Activated effector memory CD4-positive, alpha-beta T cell treated with Interleukin-2 at 50 U/mL for 16 hours (primary cell): Measurements from ENCODE around the gene CDKN1A.
"Not testable (repeated sequence)": the region's sequence is repeated elsewhere in the genome, so short reads cannot be mapped to it uniquely, and the experiment has no call there.

Experiments
- DNase-seq: peaks from one replicate; pipeline ENCODE4 v3.0.0-alpha.2; 2020

The CDKN1A gene

DNA sequence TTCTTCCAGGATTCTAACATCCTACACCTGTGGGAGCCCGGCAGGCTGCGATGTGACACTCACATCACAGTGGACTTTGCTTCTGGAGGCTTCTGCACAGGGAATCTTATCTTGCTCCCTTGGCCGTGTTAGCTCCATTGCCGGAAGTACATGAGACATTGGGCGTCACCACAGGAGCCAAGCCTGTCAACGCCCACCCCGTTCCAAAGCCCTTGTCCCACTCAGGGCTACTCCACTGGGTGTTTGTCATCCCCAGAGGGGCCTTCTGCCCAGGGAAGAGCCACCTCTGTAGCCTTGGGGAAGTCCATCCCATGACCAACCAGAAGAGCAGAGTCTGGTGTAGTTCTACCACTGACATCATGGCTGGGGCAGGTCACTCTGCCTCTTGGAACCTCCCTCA is 20.8 kb downstream of the CDKN1A start:
- DNase-seq: no peak

GRCh38 chr6:36700071-36700812 is 21.7 kb downstream of the CDKN1A start:
- DNase-seq: no peak

DNA sequence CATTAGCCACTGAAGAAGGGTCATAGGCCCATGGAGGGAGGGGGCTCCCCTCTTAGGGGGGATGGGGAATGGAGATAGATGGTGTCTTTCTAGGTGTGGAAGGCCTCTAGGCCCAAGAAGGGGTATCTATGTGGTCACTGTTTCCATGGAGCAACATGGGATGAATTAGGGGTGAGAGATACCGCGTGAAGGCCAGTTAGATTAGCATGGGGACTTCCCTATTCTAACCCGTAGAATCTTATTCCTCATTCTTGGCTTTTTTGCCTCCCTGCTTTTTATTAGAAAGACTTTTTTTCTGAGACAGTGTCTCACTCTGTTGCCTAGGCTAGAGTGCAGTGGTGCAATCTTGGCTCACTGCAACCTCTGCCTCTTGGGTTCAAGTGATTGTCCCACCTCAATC is 22.3 kb downstream of the CDKN1A start:
- DNase-seq: no peak

DNA sequence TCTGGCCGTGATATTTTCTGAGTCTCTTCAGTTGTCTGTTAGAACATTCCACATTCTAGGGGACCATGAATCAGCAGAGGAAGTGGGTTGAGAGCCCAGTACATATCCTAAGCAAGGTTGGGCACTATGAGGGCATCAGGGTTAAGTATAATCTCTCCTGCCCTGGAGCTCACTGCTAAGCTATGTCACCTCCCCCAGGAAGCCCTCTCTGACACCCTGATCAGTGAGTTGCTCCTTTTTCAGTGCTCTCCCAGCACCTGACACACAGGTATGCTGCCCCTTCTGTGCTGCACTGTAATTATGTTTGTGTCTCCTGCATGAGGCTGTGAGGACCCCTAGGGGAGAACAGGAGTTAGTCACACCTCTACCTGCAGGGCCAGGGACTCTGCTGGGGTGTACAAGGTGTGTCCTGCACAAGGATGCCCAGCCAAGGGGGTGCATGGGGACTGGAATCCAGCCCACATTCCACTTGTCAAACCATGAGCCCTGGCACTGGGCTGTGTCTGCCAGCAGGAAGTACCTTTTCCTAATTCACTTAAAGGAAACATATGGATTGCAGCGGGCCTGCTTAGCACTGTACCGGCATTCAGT is 23.0 kb downstream of the CDKN1A start:
- DNase-seq: no peak

- no peak for DNase-seq
Measured at GRCh38 chr6:36702656-36703055, 24.1 kb downstream of the CDKN1A start.

GRCh38 chr6:36703081-36703606 is 24.6 kb downstream of the CDKN1A start:
- DNase-seq: no peak

DNA sequence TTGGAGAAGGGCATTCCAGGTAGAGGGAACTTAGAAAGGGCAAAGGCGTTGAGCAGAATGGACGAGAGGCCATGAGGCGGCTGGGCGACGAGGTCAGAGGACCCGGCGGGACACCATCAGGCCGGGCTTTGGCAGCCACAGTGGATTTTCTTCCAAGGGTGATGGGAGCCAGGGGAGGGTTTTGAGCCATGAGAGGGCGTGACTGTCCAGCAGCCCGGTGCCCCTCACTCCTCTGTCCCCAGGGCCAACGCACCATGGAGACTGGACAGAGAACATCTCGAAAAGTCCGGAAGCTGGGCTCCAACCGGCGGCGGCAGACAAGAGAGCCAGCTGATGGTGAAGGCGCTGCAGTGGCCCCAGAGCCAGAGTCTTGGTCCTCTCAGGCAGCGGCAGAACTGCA is 25.5 kb downstream of the CDKN1A start:
- no peak for DNase-seq

GRCh38 chr6:36704961-36705577 is 26.6 kb downstream of the CDKN1A start:
- DNase-seq: not testable (repeated sequence)

DNA sequence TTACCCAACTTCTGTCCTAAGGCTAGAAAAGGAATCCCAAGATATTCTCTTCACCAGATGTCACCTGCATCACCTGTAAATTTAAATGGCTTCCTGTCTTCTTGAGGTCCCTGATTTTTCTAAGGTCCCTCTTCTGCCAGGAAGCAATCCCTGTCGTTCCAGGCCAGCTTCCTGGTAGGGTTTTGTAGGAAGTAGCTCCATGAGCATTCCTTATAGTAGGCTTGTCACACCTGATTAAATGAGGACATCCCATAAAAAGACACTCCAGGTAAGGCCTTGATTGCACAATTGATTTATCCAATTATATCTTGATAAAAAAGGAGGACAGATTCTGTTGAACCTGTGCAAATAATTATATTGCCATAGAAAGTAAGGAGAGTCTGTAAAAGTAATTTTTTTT is 27.8 kb downstream of the CDKN1A start:
- DNase-seq: no peak

GRCh38 chr6:36712816-36713215 is 34.3 kb downstream of the CDKN1A start:
- DNase-seq: no peak

GRCh38 chr6:36713846-36714245 is 35.3 kb downstream of the CDKN1A start:
- no peak for DNase-seq

DNA sequence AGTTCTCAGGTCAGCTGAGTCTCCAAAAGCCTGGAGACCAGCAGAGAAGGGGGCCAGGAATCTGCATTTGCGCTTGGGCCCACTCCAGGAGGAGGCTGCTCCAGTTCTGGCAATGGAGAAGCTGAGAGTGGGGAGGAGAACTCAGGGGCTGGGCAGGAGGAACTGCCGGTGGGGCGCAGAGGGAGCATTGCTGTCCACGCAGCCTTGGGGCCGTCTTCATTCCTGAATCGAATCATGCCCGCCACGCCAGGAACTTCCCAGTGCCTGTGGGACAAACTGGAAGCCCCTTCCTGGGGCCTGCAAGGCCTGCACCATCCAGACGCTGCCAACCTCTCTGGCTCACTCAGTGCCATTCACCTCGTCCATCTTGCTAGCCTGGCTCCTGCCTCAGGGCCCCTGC is 36.0 kb downstream of the CDKN1A start:
- no peak for DNase-seq

GRCh38 chr6:36715469-36715868 is 37.0 kb downstream of the CDKN1A start:
- DNase-seq: no peak

DNA sequence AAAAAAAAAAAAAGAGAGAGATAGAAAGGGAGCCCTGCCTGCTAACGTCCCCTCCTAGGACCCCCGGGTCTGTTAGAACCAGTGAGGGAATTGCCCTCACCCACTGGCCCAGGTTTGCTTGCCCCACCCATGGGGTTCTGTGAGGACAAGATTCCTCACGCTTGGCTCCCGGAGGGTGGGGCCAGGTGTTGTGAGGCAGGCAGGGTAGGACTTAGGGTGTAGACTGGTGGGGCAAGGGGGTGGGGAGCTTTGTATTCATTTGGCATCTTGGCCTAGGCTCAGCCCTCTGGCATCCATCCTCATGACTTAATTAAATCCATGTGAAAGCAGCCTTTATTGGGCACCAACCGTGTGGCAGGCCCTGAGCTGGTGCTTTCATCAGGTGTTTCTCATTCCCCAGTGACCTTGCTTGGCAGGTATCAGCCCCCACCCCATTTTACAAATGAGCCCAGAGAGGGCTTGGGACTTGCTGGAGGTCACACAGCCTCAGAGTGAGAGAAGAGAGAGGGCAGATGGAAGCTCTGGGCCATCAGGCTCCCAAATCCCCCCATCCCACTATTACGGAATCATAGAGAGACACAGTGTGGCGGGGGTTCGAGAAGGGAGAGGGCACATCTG is 38.1 kb downstream of the CDKN1A start:
- DNase-seq: no peak

GRCh38 chr6:36717231-36717825 is 38.8 kb downstream of the CDKN1A start:
- no peak for DNase-seq

DNA sequence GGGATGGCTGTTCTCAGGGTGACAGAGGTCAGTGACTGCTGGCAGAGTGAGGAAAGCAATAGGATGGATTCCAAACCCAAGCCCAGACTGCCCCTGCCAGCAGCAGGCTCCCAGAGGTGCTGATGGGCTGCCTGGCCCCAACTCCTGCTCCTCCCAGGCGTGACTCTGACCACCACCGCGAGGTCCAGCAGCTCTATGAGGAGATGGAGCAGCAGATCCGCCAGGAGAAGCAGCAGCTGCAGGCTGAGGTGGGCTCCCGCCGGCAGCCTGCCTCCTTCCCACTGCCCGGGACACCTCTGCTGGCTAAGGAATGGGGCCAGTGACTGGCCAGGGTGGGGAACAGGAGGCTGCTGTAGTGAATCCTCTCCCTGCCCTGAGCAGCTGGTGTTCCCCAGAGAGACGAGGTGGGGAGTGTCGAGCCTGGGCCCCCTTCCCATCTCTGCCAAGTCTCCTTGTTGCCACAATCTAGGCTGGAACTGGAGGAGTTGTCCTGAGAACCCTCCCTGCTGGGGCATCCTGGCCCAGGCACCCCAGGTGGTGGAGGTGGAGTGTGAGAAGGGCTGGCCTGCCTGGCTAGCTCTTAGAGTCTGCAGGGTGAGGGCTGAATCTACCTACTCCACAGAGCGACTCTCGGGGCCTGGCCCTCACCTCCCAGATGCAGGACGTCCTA is 39.5 kb downstream of the CDKN1A start:
- DNase-seq: no peak

DNA sequence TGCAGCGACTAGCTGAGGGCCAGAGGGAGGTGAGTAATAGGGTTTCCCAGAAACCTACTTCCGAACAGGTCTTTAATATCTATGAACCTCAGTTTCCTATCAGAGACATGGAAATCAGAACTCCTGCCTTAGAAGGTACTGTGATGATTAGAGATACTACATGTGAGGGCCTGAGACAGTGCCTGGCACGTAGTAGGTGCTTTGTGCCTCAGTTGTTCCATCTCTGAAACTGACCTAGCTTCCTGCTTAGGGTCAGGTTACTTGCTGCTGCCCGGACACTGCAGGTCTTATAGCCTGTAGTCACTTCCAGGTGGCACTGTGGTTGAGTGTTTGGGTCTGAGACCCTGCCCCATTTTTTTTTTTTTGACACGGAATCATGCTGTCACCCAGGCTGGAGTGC is 40.0 kb downstream of the CDKN1A start:
- no peak for DNase-seq

DNA sequence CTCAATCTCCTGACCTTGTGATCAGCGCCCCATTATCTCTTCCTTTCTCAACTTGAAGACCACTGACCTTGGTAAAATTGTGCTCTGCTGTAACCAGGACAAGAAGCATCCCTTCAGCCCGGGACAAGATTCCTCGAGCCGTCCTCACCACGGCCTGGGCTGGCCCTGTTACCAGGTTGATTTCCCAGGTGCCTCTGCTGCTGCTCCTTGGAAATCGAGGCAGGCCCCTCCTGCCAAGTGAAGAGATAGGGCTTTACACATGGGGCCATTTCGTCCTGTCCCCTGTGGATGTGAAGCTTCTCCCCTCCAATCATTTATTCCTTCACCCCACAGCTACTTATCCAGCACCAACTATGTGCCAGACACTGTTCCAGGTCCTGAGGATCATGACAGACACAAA is 40.6 kb downstream of the CDKN1A start:
- no peak for DNase-seq

- DNase-seq: no peak
Measured at GRCh38 chr6:36720251-36721141, 42.0 kb downstream of the CDKN1A start.

GRCh38 chr6:36721369-36722140 is 43.0 kb downstream of the CDKN1A start:
- DNase-seq: no peak

DNA sequence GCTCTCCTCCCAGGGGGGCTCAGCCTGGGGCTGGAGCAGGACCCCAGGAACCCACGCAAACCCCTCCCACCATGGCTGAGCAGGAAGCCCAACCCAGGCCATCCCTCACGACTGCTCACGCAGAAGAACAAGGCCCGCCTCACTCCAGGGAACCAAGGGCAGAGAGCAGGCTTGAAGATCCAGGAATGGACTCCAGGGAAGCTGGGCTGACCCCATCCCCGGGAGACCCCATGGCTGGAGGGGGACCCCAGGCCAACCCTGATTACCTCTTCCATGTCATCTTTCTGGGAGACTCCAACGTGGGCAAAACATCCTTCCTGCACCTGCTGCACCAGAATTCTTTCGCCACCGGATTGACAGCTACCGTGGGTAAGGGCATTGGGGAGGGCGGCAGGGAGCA is 43.9 kb downstream of the CDKN1A start:
- no peak for DNase-seq
